ENCODE measurements around the gene THBS3. TPM values are rescaled to one million over a fixed set of nuclear protein-coding genes. Genes with fewer than 3 reads are reported as not detected.

The THBS3 gene
- polyA plus RNA-seq, 1 donor (not counting 4 experiments of a cell fraction or from before 2014, with no cell fraction given): 16.2 TPM

DNA sequence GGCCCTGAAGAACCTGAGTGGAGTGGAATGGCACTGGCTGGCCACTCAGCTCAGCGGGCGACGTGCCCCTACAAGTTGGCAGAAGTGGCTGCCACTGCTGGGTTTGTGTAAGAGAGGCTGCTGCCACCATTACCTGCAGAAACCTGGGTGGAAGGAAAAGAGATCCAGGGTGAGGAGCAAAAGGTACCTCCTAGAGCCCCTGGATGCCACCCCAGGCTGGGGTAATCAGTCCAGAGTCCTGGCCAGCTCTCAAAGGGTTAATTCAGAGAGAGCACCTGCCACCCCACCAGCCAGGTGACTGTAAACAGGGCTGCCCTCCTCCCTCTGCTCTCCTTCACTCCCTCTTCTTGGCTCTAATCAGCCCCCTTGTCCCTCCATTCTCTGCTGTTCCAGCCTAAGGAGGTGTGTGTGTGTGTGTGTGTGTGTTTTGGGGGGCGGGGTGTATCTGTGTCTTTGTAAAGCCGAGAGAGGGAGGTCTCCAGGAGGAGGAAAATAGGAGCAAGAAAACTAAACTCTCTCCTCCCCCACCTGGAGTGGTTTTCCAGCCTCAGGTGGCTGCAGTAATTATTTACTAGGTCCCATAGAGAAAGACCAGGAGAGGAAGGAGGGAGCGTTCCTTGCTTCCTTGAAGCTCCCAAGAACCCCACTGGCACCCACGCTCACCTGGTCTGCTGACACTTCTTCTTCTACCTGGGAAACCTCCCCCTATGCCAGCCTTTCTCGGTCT lies 21.5 kb downstream of the THBS3 start:
- H4K20me1 ChIP-seq (ENCODE audit: control insufficient read depth, extremely low read depth, insufficient read depth, low read length): no peaks in the 10 kb centered on the region

DNA sequence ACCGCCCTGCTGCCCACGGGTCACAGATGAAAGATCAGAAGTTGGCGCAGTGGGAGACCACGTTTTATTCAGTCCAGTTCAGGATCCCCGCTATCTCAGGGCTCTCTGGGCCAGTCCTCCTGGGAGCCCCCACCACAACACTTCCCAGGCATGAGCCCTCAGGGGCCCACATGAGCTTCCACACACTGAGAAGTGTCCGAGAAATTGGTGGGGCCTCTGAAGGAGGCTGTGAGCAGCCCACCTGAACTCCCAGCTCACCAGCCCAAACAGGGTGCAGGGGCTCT lies 22.0 kb downstream of the THBS3 start:
- FAIRE-seq (no peak), DNase-seq (ENCODE audit: low read depth, low spot score) (no peak)
- no peaks in the 10 kb centered on the region for H4K20me1 ChIP-seq (ENCODE audit: control insufficient read depth, extremely low read depth, insufficient read depth, low read length)
- H3K79me2 ChIP-seq (ENCODE audit: control insufficient read depth, insufficient read depth, low read length): no peaks in the 10 kb centered on the region
- no peaks in the 10 kb centered on the region for H3K27me3 ChIP-seq (ENCODE audit: control insufficient read depth, extremely low read depth, insufficient read depth, low read length)
- no peaks in the 10 kb centered on the region for H3K9me1 ChIP-seq (ENCODE audit: control insufficient read depth, extremely low read depth, insufficient read depth, low read length)
- H3K4me1 ChIP-seq (ENCODE audit: control insufficient read depth, extremely low read depth, insufficient read depth, low read length): peaks cover 5% of the 10 kb centered on the region
- H3K9ac ChIP-seq (ENCODE audit: control insufficient read depth, extremely low read depth, insufficient read depth, low read length): no peak overlapping the region
- H3K27ac ChIP-seq (ENCODE audit: control insufficient read depth, insufficient read depth, low read length): no peak overlapping the region
- dilution Hi-C loops (cut with MboI; ENCODE audit: extremely low pct_ligation_motif_present, low sequenced_read_pairs): no loop called here
- H3K9me3 ChIP-seq (ENCODE audit: control insufficient read depth, low read depth, low read length): no peaks in the 10 kb centered on the region
- no peaks in the 10 kb centered on the region for H3K36me3 ChIP-seq (ENCODE audit: control insufficient read depth in 2 of 2, extremely low read depth in 1 of 2, insufficient read depth in 2 of 2, low read length in 2 of 2)
- no peak overlapping the region for H2AFZ ChIP-seq (ENCODE audit: control insufficient read depth, low read length)
- no peak overlapping the region for H3K4me2 ChIP-seq (ENCODE audit: control insufficient read depth, extremely low read depth, insufficient read depth, low read depth, low read length)
- TF ChIP-seq EZH2 (IDR thresholded peaks at IDR 0.05; ENCODE audit: low read length): no peak
- TF ChIP-seq, protein P1, sequence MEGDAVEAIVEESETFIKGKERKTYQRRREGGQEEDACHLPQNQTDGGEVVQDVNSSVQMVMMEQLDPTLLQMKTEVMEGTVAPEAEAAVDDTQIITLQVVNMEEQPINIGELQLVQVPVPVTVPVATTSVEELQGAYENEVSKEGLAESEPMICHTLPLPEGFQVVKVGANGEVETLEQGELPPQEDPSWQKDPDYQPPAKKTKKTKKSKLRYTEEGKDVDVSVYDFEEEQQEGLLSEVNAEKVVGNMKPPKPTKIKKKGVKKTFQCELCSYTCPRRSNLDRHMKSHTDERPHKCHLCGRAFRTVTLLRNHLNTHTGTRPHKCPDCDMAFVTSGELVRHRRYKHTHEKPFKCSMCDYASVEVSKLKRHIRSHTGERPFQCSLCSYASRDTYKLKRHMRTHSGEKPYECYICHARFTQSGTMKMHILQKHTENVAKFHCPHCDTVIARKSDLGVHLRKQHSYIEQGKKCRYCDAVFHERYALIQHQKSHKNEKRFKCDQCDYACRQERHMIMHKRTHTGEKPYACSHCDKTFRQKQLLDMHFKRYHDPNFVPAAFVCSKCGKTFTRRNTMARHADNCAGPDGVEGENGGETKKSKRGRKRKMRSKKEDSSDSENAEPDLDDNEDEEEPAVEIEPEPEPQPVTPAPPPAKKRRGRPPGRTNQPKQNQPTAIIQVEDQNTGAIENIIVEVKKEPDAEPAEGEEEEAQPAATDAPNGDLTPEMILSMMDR (optimal IDR thresholded peaks at IDR 0.05 in 1 of 3, IDR thresholded peaks at IDR 0.05 in 1 of 3, conservative IDR thresholded peaks at IDR 0.05 in 1 of 3; ENCODE audit: extremely low read depth in 1 of 3, insufficient read depth in 2 of 3, low read length in 3 of 3): no peak
- no peak overlapping the region for H3K4me3 ChIP-seq (ENCODE audit: control insufficient read depth in 2 of 3, extremely low read depth in 1 of 3, insufficient read depth in 2 of 3, low read depth in 1 of 3, low read length in 3 of 3)

More for the DNA sequence above, 21.5 kb downstream of the THBS3 start:
- Histone ChIP-seq H3K9ac (ENCODE audit: control insufficient read depth, extremely low read depth, insufficient read depth, low read length) (no peak overlapping the region), H3K9me3 (ENCODE audit: control insufficient read depth, low read depth, low read length) (no peaks in the 10 kb centered on the region), H2AFZ (ENCODE audit: control insufficient read depth, low read length) (no peak overlapping the region), H3K9me1 (ENCODE audit: control insufficient read depth, extremely low read depth, insufficient read depth, low read length) (no peaks in the 10 kb centered on the region), H3K27ac (ENCODE audit: control insufficient read depth, insufficient read depth, low read length) (no peak overlapping the region), H3K36me3 (ENCODE audit: control insufficient read depth in 2 of 2, extremely low read depth in 1 of 2, insufficient read depth in 2 of 2, low read length in 2 of 2) (no peaks in the 10 kb centered on the region), H3K4me2 (ENCODE audit: control insufficient read depth, extremely low read depth, insufficient read depth, low read depth, low read length) (no peak overlapping the region), H3K79me2 (ENCODE audit: control insufficient read depth, insufficient read depth, low read length) (no peaks in the 10 kb centered on the region), H3K27me3 (ENCODE audit: control insufficient read depth, extremely low read depth, insufficient read depth, low read length) (no peaks in the 10 kb centered on the region), H3K4me1 (ENCODE audit: control insufficient read depth, extremely low read depth, insufficient read depth, low read length) (peaks cover 5% of the 10 kb centered on the region), H3K4me3 (ENCODE audit: control insufficient read depth in 2 of 3, extremely low read depth in 1 of 3, insufficient read depth in 2 of 3, low read depth in 1 of 3, low read length in 3 of 3) (no peak overlapping the region)
- no peak for FAIRE-seq
- dilution Hi-C loops (cut with MboI; ENCODE audit: extremely low pct_ligation_motif_present, low sequenced_read_pairs): no loop called here
- TF ChIP-seq, protein P1 (optimal IDR thresholded peaks at IDR 0.05 in 1 of 3, IDR thresholded peaks at IDR 0.05 in 1 of 3, conservative IDR thresholded peaks at IDR 0.05 in 1 of 3; ENCODE audit: extremely low read depth in 1 of 3, insufficient read depth in 2 of 3, low read length in 3 of 3): no peak
- TF ChIP-seq EZH2 (IDR thresholded peaks at IDR 0.05; ENCODE audit: low read length): no peak
- no peak for DNase-seq (ENCODE audit: low read depth, low spot score)
